Loucy (cell line): Measurements from ENCODE around the gene PXN.

Experiments used
- EZH2phosphoT487 ChIP-seq: fragments of 200-600 bp; IDR thresholded peaks from 2 replicates; pipeline ENCODE4 v1.6.1; 2018; ENCODE audit warnings: antibody characterized with exemption, mild to moderate bottlenecking, moderate library complexity, borderline replicate concordance
- TF ChIP-seq, protein P1 (sequence below): fragments of 200-600 bp; sonication (generic); conservative IDR thresholded peaks from 2 replicates; pipeline ENCODE4 v1.5.1; 2014; ENCODE audit warnings: mild to moderate bottlenecking, antibody characterized with exemption, low read length

DNA sequence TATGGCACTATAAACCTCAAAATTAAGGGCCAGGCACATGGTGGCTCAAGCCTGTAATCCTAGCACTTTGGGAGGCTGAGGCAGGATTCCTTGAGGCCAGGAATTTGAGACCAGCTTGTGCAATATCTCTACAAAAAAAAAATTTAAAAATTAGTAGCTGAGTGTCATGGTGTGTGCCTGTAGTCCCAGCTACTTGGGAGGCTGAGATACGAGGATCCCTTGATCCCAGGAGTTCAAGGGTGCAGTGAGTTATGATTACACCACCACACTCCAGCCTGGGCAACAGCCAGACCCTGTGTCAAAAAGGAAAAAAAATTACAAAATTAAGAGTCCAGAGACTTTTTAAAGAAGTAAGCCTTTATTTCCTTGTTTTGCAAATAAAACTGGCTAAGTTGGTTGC is 69.2 kb downstream of the PXN start:
- TF ChIP-seq, protein P1, sequence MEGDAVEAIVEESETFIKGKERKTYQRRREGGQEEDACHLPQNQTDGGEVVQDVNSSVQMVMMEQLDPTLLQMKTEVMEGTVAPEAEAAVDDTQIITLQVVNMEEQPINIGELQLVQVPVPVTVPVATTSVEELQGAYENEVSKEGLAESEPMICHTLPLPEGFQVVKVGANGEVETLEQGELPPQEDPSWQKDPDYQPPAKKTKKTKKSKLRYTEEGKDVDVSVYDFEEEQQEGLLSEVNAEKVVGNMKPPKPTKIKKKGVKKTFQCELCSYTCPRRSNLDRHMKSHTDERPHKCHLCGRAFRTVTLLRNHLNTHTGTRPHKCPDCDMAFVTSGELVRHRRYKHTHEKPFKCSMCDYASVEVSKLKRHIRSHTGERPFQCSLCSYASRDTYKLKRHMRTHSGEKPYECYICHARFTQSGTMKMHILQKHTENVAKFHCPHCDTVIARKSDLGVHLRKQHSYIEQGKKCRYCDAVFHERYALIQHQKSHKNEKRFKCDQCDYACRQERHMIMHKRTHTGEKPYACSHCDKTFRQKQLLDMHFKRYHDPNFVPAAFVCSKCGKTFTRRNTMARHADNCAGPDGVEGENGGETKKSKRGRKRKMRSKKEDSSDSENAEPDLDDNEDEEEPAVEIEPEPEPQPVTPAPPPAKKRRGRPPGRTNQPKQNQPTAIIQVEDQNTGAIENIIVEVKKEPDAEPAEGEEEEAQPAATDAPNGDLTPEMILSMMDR, result no peak
- no peak for TF ChIP-seq EZH2phosphoT487
